GM12878 (cell line): ENCODE results near the gene FAM8A1. TPM values are rescaled to one million over a fixed set of nuclear protein-coding genes. Genes with fewer than 3 reads are reported as not detected.

Experiments
- ASH2L ChIP-seq: fragments of 300-600, 200-600 bp; sonication (generic); IDR thresholded peaks from 2 replicates; pipeline ENCODE4 v1.6.1; 2017; ENCODE audit warnings: low read depth, mild to moderate bottlenecking, borderline replicate concordance
- BACH1 ChIP-seq: fragments of 450-650 bp; IDR thresholded peaks from 2 replicates; pipeline ENCODE4 v1.6.1; 2017; ENCODE audit warnings: mild to moderate bottlenecking, borderline replicate concordance
- EED ChIP-seq: sonication (generic); IDR thresholded peaks from 2 replicates; pipeline ENCODE4 v1.6.1; 2016; ENCODE audit warnings: antibody characterized with exemption, low read depth
- EP300 ChIP-seq, 2 experiments: fragments of 150-350 bp in 1 of 2; IDR thresholded peaks; 2 replicates each; pipeline ENCODE4 v1.6.1; 2011 to 2012; ENCODE audit warnings: low read depth in 2 of 2, low read length in 2 of 2, borderline replicate concordance in 1 of 2, improper control_type of control experiment in 1 of 2, inconsistent platforms in 1 of 2; ENCODE audit not compliant: control insufficient read depth in 1 of 2
- FOS ChIP-seq: IDR thresholded peaks from 3 replicates; pipeline ENCODE4 v1.6.1; 2011; ENCODE audit warnings: borderline replicate concordance; ENCODE audit not compliant: insufficient read length; ENCODE audit errors: extremely low read depth
- GATAD2B ChIP-seq: fragments of 450-650 bp; conservative IDR thresholded peaks from 2 replicates; pipeline ENCODE4 v1.6.1; 2017; ENCODE audit warnings: low read depth, mild to moderate bottlenecking, moderate library complexity
- HDAC6 ChIP-seq: fragments of 200-600 bp; sonication (generic); IDR thresholded peaks from one replicate; pipeline ENCODE4 v1.8.0; 2017; ENCODE audit warnings: antibody characterized with exemption; ENCODE audit not compliant: unreplicated experiment
- JUND ChIP-seq: IDR thresholded peaks from 2 replicates; pipeline ENCODE4 v1.6.1; 2012; ENCODE audit warnings: low read depth, mild to moderate bottlenecking, low read length, improper control_type of control experiment, moderate library complexity
- LARP7 ChIP-seq: fragments of 450-650 bp; IDR thresholded peaks from 2 replicates; pipeline ENCODE4 v1.6.1; 2017; ENCODE audit warnings: mild to moderate bottlenecking
- MTA3 ChIP-seq: IDR thresholded peaks from 2 replicates; pipeline ENCODE4 v1.6.1; 2012; ENCODE audit warnings: low read length, inconsistent platforms, borderline replicate concordance
- RAD21 ChIP-seq: IDR thresholded peaks from 2 replicates; pipeline ENCODE4 v1.6.1; 2011; ENCODE audit warnings: mild to moderate bottlenecking, low read depth, low read length, moderate library complexity; ENCODE audit not compliant: insufficient read depth
- ZBED1 ChIP-seq: IDR thresholded peaks from 2 replicates; pipeline ENCODE4 v1.6.1; 2016; ENCODE audit warnings: borderline replicate concordance
- polyA plus RNA-seq, 11 experiments: library from polyadenylated mRNA; depleted of rRNA in 4 of 11; unstranded in 6 of 11; stranded (reverse) in 5 of 11; fragments of >200 nt; fragmentation: Nextera tagmentation in 4 of 11; fragmentation: Illumina TruSeq in 1 of 11; extraction: Ambion mirVana in 4 of 11; extraction: Trizol in 1 of 11; gene quantifications; 1 replicate in 1 of 11; 2 replicates in 10 of 11; pipeline versions ENCODE4 v1.2.1 to v1.2.3, GENCODE V29; 2011 to 2016; ENCODE audit warnings: inconsistent platforms in 2 of 11, missing spikeins in 2 of 11, low read depth in 1 of 11
- total RNA-seq, 4 experiments: library from RNA; depleted of rRNA in 3 of 4; stranded (reverse); fragments of >200 nt in 3 of 4; fragmentation: Illumina TruSeq in 1 of 4; extraction: Trizol in 1 of 4; gene quantifications; 2 replicates each; pipeline versions ENCODE4 v1.2.1 to v1.2.3, GENCODE V29; 2013 to 2021
- TF ChIP-seq, protein P1 (sequence below): fragments of 450-650 bp; IDR thresholded peaks from 2 replicates; pipeline ENCODE4 v1.6.1; 2016; ENCODE audit warnings: mild to moderate bottlenecking, moderate library complexity, borderline replicate concordance
- TF ChIP-seq, protein P2 (sequence below): IDR thresholded peaks from 2 replicates; pipeline ENCODE4 v1.6.1; 2011; ENCODE audit warnings: low read depth, mild to moderate bottlenecking, low read length, moderate library complexity, borderline replicate concordance; ENCODE audit errors: extremely low read depth
- TF ChIP-seq, protein P3 (sequence below): fragments of 450-650 bp; IDR thresholded peaks from 2 replicates; pipeline ENCODE4 v1.6.1; 2017; ENCODE audit warnings: mild to moderate bottlenecking, low read depth, inconsistent platforms; ENCODE audit not compliant: poor library complexity, severe bottlenecking
- TF ChIP-seq, protein P4 (sequence below): fragments of 450-650 bp; IDR thresholded peaks from 2 replicates; pipeline ENCODE4 v1.6.1; 2014; ENCODE audit warnings: mild to moderate bottlenecking
- TF ChIP-seq, protein P5 (sequence below): IDR thresholded peaks from 2 replicates; pipeline ENCODE4 v1.6.1; 2012; ENCODE audit warnings: mild to moderate bottlenecking, low read depth, low read length

The FAM8A1 gene
- total and polyA plus RNA-seq, 10 of the 15 experiments (the other 5 are each of a cell fraction or from before 2014, with no cell fraction given), result 1.4 to 7.4 (median 3.6) TPM

DNA sequence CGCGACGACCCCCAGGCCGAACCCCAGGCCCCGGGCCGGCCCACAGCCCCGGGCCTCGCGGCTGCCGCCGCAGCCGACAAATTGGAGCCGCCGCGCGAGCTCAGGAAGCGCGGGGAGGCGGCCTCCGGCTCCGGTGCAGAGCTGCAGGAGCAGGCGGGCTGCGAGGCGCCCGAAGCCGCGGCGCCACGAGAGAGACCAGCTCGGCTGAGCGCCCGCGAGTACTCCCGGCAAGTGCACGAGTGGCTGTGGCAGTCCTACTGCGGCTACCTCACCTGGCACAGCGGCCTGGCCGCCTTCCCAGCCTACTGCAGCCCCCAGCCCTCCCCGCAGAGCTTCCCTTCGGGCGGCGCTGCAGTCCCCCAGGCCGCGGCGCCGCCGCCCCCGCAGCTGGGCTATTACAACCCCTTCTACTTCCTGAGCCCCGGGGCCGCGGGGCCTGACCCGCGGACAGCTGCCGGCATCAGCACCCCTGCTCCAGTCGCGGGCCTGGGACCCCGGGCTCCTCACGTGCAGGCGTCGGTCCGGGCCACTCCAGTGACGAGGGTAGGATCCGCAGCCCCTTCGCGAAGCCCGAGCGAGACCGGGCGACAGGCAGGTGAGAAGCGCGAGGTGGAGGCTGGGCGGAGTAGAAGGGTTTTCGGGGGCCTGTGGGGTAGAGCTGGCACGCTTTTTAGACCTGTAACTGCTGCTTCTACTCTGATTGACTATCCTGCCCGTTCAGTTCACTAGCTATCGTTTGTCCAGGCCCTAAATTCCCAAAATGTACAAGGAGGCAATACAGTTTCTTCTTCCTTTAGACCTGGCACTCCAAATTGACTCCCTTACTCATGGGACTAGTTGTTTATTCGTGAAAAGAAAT is 654 bp downstream of the FAM8A1 start (continued):
- TF ChIP-seq, protein P1, sequence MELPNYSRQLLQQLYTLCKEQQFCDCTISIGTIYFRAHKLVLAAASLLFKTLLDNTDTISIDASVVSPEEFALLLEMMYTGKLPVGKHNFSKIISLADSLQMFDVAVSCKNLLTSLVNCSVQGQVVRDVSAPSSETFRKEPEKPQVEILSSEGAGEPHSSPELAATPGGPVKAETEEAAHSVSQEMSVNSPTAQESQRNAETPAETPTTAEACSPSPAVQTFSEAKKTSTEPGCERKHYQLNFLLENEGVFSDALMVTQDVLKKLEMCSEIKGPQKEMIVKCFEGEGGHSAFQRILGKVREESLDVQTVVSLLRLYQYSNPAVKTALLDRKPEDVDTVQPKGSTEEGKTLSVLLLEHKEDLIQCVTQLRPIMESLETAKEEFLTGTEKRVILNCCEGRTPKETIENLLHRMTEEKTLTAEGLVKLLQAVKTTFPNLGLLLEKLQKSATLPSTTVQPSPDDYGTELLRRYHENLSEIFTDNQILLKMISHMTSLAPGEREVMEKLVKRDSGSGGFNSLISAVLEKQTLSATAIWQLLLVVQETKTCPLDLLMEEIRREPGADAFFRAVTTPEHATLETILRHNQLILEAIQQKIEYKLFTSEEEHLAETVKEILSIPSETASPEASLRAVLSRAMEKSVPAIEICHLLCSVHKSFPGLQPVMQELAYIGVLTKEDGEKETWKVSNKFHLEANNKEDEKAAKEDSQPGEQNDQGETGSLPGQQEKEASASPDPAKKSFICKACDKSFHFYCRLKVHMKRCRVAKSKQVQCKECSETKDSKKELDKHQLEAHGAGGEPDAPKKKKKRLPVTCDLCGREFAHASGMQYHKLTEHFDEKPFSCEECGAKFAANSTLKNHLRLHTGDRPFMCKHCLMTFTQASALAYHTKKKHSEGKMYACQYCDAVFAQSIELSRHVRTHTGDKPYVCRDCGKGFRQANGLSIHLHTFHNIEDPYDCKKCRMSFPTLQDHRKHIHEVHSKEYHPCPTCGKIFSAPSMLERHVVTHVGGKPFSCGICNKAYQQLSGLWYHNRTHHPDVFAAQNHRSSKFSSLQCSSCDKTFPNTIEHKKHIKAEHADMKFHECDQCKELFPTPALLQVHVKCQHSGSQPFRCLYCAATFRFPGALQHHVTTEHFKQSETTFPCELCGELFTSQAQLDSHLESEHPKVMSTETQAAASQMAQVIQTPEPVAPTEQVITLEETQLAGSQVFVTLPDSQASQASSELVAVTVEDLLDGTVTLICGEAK, result no peak
- TF ChIP-seq FOS, result no peak
- peak; percentile 81 for TF ChIP-seq GATAD2B
- TF ChIP-seq HDAC6, result no peak
- no peak for TF ChIP-seq RAD21
- TF ChIP-seq EED, result no peak
- no peak for TF ChIP-seq ZBED1
- TF ChIP-seq, protein P2, sequence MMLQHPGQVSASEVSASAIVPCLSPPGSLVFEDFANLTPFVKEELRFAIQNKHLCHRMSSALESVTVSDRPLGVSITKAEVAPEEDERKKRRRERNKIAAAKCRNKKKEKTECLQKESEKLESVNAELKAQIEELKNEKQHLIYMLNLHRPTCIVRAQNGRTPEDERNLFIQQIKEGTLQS, result no peak
- TF ChIP-seq ASH2L, result no peak
- TF ChIP-seq, protein P3, sequence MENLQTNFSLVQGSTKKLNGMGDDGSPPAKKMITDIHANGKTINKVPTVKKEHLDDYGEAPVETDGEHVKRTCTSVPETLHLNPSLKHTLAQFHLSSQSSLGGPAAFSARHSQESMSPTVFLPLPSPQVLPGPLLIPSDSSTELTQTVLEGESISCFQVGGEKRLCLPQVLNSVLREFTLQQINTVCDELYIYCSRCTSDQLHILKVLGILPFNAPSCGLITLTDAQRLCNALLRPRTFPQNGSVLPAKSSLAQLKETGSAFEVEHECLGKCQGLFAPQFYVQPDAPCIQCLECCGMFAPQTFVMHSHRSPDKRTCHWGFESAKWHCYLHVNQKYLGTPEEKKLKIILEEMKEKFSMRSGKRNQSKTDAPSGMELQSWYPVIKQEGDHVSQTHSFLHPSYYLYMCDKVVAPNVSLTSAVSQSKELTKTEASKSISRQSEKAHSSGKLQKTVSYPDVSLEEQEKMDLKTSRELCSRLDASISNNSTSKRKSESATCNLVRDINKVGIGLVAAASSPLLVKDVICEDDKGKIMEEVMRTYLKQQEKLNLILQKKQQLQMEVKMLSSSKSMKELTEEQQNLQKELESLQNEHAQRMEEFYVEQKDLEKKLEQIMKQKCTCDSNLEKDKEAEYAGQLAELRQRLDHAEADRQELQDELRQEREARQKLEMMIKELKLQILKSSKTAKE, result no peak
- peak; percentile 26; the same call in 1 of the 2 replicates for TF ChIP-seq BACH1
- TF ChIP-seq EP300 (IDR thresholded peaks at IDR 0.05; ENCODE audit: borderline replicate concordance in 1 of 2, control insufficient read depth in 1 of 2, low read depth in 2 of 2, low read length in 2 of 2), result 0 out of 4 replicates have a peak, but pooled peaks of 1 of the 2 experiments have one; percentile 4
- no peak for TF ChIP-seq JUND
- TF ChIP-seq LARP7, result peak; percentile 75; the same call in 1 of the 2 replicates
- TF ChIP-seq, protein P4, sequence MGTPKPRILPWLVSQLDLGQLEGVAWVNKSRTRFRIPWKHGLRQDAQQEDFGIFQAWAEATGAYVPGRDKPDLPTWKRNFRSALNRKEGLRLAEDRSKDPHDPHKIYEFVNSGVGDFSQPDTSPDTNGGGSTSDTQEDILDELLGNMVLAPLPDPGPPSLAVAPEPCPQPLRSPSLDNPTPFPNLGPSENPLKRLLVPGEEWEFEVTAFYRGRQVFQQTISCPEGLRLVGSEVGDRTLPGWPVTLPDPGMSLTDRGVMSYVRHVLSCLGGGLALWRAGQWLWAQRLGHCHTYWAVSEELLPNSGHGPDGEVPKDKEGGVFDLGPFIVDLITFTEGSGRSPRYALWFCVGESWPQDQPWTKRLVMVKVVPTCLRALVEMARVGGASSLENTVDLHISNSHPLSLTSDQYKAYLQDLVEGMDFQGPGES, result no peak
- TF ChIP-seq, protein P5, sequence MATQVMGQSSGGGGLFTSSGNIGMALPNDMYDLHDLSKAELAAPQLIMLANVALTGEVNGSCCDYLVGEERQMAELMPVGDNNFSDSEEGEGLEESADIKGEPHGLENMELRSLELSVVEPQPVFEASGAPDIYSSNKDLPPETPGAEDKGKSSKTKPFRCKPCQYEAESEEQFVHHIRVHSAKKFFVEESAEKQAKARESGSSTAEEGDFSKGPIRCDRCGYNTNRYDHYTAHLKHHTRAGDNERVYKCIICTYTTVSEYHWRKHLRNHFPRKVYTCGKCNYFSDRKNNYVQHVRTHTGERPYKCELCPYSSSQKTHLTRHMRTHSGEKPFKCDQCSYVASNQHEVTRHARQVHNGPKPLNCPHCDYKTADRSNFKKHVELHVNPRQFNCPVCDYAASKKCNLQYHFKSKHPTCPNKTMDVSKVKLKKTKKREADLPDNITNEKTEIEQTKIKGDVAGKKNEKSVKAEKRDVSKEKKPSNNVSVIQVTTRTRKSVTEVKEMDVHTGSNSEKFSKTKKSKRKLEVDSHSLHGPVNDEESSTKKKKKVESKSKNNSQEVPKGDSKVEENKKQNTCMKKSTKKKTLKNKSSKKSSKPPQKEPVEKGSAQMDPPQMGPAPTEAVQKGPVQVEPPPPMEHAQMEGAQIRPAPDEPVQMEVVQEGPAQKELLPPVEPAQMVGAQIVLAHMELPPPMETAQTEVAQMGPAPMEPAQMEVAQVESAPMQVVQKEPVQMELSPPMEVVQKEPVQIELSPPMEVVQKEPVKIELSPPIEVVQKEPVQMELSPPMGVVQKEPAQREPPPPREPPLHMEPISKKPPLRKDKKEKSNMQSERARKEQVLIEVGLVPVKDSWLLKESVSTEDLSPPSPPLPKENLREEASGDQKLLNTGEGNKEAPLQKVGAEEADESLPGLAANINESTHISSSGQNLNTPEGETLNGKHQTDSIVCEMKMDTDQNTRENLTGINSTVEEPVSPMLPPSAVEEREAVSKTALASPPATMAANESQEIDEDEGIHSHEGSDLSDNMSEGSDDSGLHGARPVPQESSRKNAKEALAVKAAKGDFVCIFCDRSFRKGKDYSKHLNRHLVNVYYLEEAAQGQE, result no peak
- no peak for TF ChIP-seq MTA3
